Epidermal melanocyte (primary cell): ENCODE measurements around the gene MFRP.

Source experiments
- DNase-seq: peaks from one replicate; pipeline ENCODE4 v3.0.0; 2011; ENCODE audit warnings: low spot score; ENCODE audit not compliant: insufficient read length

MFRP gene

GRCh38 chr11:119298726-119299125 is 47.8 kb downstream of the MFRP start:
- DNase-seq, result no peak

- no peak for DNase-seq
Observed at GRCh38 chr11:119297938-119298337, 48.6 kb downstream of the MFRP start.

GRCh38 chr11:119295178-119295577 is 51.3 kb downstream of the MFRP start:
- no peak for DNase-seq

- no peak for DNase-seq
Observed at GRCh38 chr11:119293461-119293860, 53.0 kb downstream of the MFRP start.

- DNase-seq, result no peak
Observed at GRCh38 chr11:119290894-119291497, 55.5 kb downstream of the MFRP start.
